HCT116 (cell line): ENCODE measurements around the gene PPIAL4G. TPM values are rescaled to one million over a fixed set of nuclear protein-coding genes. Genes with fewer than 3 reads are reported as not detected.
"Not testable (repeated sequence)": the region's sequence is repeated elsewhere in the genome, so short reads cannot be mapped to it uniquely, and the experiment has no call there.

ENCODE experiments used
- ATAC-seq: fragments of 200-7000 bp; cut with Tn5 transposase; 2 replicates; pipeline ENCODE4 v1.9.1; 2020; ENCODE audit warnings: mild to moderate bottlenecking, moderate library complexity
- BruUV-seq: library from RNA; stranded (reverse); fragments of 400-500 nt; replicated peaks from 2 replicates; lab custom pipeline; 2021; lab: Mats Ljungman, UMichigan
- CTCF ChIA-PET: fragments of 300-600 bp; sonication (Branson Sonifier 250); formaldehyde crosslinking; loops from one replicate; lab custom pipeline; 2021; ENCODE audit warnings: antibody characterized with exemption; lab: Charles Lee
- POLR2A ChIA-PET: fragments of 300-600, 350-600 bp; sonication (Branson Sonifier 250); formaldehyde crosslinking; loops from one replicate; lab custom pipeline; 2021; ENCODE audit warnings: antibody characterized with exemption; lab: Charles Lee
- RAD21 ChIA-PET, 2 experiments: fragments of 300-600 bp; sonication (Branson Sonifier 250); formaldehyde crosslinking; loops; one replicate each; lab custom pipeline; 2023; ENCODE audit warnings: low total read pairs in 2 of 2; ENCODE audit not compliant: uncharacterized antibody in 2 of 2, unreplicated experiment in 2 of 2, low non-redundant PET in 1 of 2; lab: Charles Lee
- DNase-seq: peaks from one replicate; pipeline ENCODE4 v3.0.0-alpha.2; 2010; ENCODE audit warnings: low read depth, low spot score
- H2AFZ ChIP-seq: fragments of 200-600 bp; shearing (Covaris generic), sonication (generic); 2 replicates; pipeline ENCODE4 v1.6.1; 2017; ENCODE audit warnings: low read depth, mixed run types, mixed read lengths, antibody characterized with exemption, low read length; ENCODE audit not compliant: poor library complexity, severe bottlenecking
- H3K27ac ChIP-seq: 2 replicates; pipeline ENCODE4 v1.5.1; 2012; ENCODE audit warnings: low read depth, low read length
- H3K27me3 ChIP-seq: fragments of 200-600 bp; sonication (generic); 2 replicates; pipeline ENCODE4 v1.6.1; 2016; ENCODE audit warnings: mixed run types, low read length, mixed read lengths; ENCODE audit not compliant: insufficient read depth
- H3K36me3 ChIP-seq, 2 experiments: fragments of 200-500 bp in 1 of 2; fragments of 200-600 bp in 1 of 2; sonication (Bioruptor generic) in 1 of 2; sonication (generic) in 1 of 2; 2 replicates each; pipeline versions ENCODE4 v1.5.1 to v1.6.1; 2014 to 2016; ENCODE audit warnings: low read length in 2 of 2, inconsistent platforms in 1 of 2, mixed read lengths in 1 of 2, mixed run types in 1 of 2; ENCODE audit not compliant: insufficient read depth in 2 of 2, control insufficient read depth in 1 of 2
- H3K4me1 ChIP-seq, 2 experiments: fragments of 200-600 bp in 1 of 2; sonication (generic) in 1 of 2; 2 replicates each; pipeline versions ENCODE4 v1.5.1 to v1.6.1; 2012 to 2017; ENCODE audit warnings: low read length in 2 of 2, inconsistent platforms in 1 of 2, mild to moderate bottlenecking in 1 of 2, mixed read lengths in 1 of 2, mixed run types in 1 of 2, moderate library complexity in 1 of 2; ENCODE audit not compliant: insufficient read depth in 2 of 2, control insufficient read depth in 1 of 2
- H3K4me2 ChIP-seq: fragments of 200-600 bp; sonication (generic); 2 replicates; pipeline ENCODE4 v1.6.1; 2017; ENCODE audit warnings: mixed run types, low read length, mixed read lengths
- H3K4me3 ChIP-seq, 2 experiments: fragments of 200-600 bp in 1 of 2; sonication (generic) in 1 of 2; replicated peaks in 1 of 2; 2 replicates each; pipeline ENCODE4 v1.5.1; 2011 to 2016; ENCODE audit warnings: low read length in 2 of 2, control low read depth in 1 of 2, low read depth in 1 of 2, mild to moderate bottlenecking in 1 of 2, mixed read lengths in 1 of 2, mixed run types in 1 of 2
- H3K79me2 ChIP-seq: fragments of 200-600 bp; sonication (generic); 2 replicates; pipeline ENCODE4 v1.6.1; 2017; ENCODE audit warnings: mild to moderate bottlenecking, mixed run types, low read length, moderate library complexity, mixed read lengths; ENCODE audit not compliant: insufficient read depth
- H3K9ac ChIP-seq: fragments of 200-600 bp; sonication (generic); 2 replicates; pipeline ENCODE4 v1.6.1; 2016; ENCODE audit warnings: low read length, mixed read lengths
- H3K9me2 ChIP-seq: fragments of 200-600 bp; sonication (generic), shearing (Covaris generic); 2 replicates; pipeline ENCODE4 v1.6.1; 2017; ENCODE audit warnings: mixed run types, mild to moderate bottlenecking, moderate library complexity; ENCODE audit not compliant: insufficient read depth
- H3K9me3 ChIP-seq, 2 experiments: fragments of 200-500 bp in 1 of 2; fragments of 200-600 bp in 1 of 2; sonication (Bioruptor generic) in 1 of 2; sonication (generic) in 1 of 2; 2 replicates each; pipeline ENCODE4 v1.6.1; 2014 to 2017; ENCODE audit warnings: low read length in 2 of 2, mixed read lengths in 2 of 2, inconsistent platforms in 1 of 2, low read depth in 1 of 2, mild to moderate bottlenecking in 1 of 2, mixed run types in 1 of 2, moderate library complexity in 1 of 2; ENCODE audit not compliant: control insufficient read depth in 1 of 2, insufficient read depth in 1 of 2
- H4K20me1 ChIP-seq: fragments of 200-600 bp; sonication (generic), shearing (Covaris generic); 2 replicates; pipeline ENCODE4 v1.6.1; 2017; ENCODE audit warnings: mixed run types, mild to moderate bottlenecking, moderate library complexity; ENCODE audit not compliant: insufficient read depth
- SIN3A ChIP-seq: IDR thresholded peaks from 2 replicates; pipeline ENCODE4 v1.6.1; 2012; ENCODE audit warnings: low read depth
- ZNF274 ChIP-seq: fragments of 200-500 bp; sonication (Bioruptor generic); IDR thresholded peaks from 2 replicates; pipeline ENCODE4 v1.6.1; 2014; ENCODE audit warnings: mild to moderate bottlenecking, low read depth, low read length, inconsistent platforms
- intact Hi-C: fragments of 100-400 bp; cut with micrococcal nuclease; formaldehyde crosslinking; loops from 2 replicates; pipeline ENCODE4 v1.10.0; 2022
- total RNA-seq: library from RNA; stranded (reverse); gene quantifications from one replicate; pipeline ENCODE4 v1.2.1, GENCODE V29; 2021; ENCODE audit not compliant: unreplicated experiment
- TF ChIP-seq, protein P1 (sequence below): IDR thresholded peaks from 2 replicates; pipeline ENCODE4 v1.6.1; 2012; ENCODE audit warnings: low read depth

The PPIAL4G gene
- total RNA-seq, 1 experiment from 2014 or later = not detected

GRCh38 chr1:148452845-148453244 is 30.3 kb downstream of the PPIAL4G start:
- H3K79me2 ChIP-seq, BruUV-seq, H3K27ac ChIP-seq, H3K4me2 ChIP-seq, POLR2A ChIA-PET, H3K9ac ChIP-seq, H3K9me3 ChIP-seq, H3K4me1 ChIP-seq, H3K27me3 ChIP-seq, H3K4me3 ChIP-seq, H2AFZ ChIP-seq, RAD21 ChIA-PET, DNase-seq, H4K20me1 ChIP-seq, H3K36me3 ChIP-seq, intact Hi-C loops, H3K9me2 ChIP-seq, ATAC-seq, CTCF ChIA-PET: not testable (repeated sequence)

GRCh38 chr1:148439654-148440325 is 43.3 kb downstream of the PPIAL4G start:
- H3K27me3 ChIP-seq, H3K4me2 ChIP-seq, intact Hi-C loops, H2AFZ ChIP-seq, H3K4me3 ChIP-seq, RAD21 ChIA-PET, H3K9me2 ChIP-seq, H3K4me1 ChIP-seq, POLR2A ChIA-PET, H3K27ac ChIP-seq, DNase-seq, CTCF ChIA-PET, H4K20me1 ChIP-seq, H3K9me3 ChIP-seq, H3K36me3 ChIP-seq, ATAC-seq, BruUV-seq, H3K79me2 ChIP-seq, H3K9ac ChIP-seq: not testable (repeated sequence)

GRCh38 chr1:148435406-148435805 is 47.7 kb downstream of the PPIAL4G start:
- H4K20me1 ChIP-seq = no peaks in the 10 kb centered on the region
- RAD21 ChIA-PET = no interaction called here

More at GRCh38 chr1:148435406-148435805, 47.7 kb downstream of the PPIAL4G start:
- Histone ChIP-seq H3K27me3 (no peaks in the 10 kb centered on the region), H3K4me3 (no peak overlapping the region), H3K4me1 (no peaks in the 10 kb centered on the region), H2AFZ (no peak overlapping the region), H3K9me2 (no peaks in the 10 kb centered on the region), H3K79me2 (no peaks in the 10 kb centered on the region; the same call in 1 of the 2 replicates), H3K9ac (no peak overlapping the region), H3K4me2 (no peak overlapping the region), H3K9me3 (no peaks in the 10 kb centered on the region), H3K36me3 (no peaks in the 10 kb centered on the region; a peak in 1 of 4 replicates), H3K27ac (no peak overlapping the region)
- no TSS peak for BruUV-seq
- CTCF ChIA-PET = no interaction called here
- DNase-seq = no peak
- TF ChIP-seq ZNF274 (no peak), SIN3A (no peak)
- TF ChIP-seq, protein P1, sequence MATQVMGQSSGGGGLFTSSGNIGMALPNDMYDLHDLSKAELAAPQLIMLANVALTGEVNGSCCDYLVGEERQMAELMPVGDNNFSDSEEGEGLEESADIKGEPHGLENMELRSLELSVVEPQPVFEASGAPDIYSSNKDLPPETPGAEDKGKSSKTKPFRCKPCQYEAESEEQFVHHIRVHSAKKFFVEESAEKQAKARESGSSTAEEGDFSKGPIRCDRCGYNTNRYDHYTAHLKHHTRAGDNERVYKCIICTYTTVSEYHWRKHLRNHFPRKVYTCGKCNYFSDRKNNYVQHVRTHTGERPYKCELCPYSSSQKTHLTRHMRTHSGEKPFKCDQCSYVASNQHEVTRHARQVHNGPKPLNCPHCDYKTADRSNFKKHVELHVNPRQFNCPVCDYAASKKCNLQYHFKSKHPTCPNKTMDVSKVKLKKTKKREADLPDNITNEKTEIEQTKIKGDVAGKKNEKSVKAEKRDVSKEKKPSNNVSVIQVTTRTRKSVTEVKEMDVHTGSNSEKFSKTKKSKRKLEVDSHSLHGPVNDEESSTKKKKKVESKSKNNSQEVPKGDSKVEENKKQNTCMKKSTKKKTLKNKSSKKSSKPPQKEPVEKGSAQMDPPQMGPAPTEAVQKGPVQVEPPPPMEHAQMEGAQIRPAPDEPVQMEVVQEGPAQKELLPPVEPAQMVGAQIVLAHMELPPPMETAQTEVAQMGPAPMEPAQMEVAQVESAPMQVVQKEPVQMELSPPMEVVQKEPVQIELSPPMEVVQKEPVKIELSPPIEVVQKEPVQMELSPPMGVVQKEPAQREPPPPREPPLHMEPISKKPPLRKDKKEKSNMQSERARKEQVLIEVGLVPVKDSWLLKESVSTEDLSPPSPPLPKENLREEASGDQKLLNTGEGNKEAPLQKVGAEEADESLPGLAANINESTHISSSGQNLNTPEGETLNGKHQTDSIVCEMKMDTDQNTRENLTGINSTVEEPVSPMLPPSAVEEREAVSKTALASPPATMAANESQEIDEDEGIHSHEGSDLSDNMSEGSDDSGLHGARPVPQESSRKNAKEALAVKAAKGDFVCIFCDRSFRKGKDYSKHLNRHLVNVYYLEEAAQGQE = no peak
- intact Hi-C loops = no loop called here
- POLR2A ChIA-PET = no interaction called here
- no peak for ATAC-seq
